ENCODE results near the gene GFAP. TPM values are rescaled to one million over a fixed set of nuclear protein-coding genes. Genes with fewer than 3 reads are reported as not detected.

GFAP gene
- total and polyA plus RNA-seq, 2 donors (not counting 1 experiment from before 2014, with no cell fraction given): 0.31 to 1.3 TPM

- no peaks in the 10 kb centered on the region for H3K79me2 ChIP-seq (ENCODE audit: control insufficient read depth, insufficient read depth, low read length)
- no peak overlapping the region for H3K9ac ChIP-seq (ENCODE audit: insufficient read depth, low read length)
- H3K4me1 ChIP-seq (ENCODE audit: control insufficient read depth, extremely low read depth, insufficient read depth, low read length): no peaks in the 10 kb centered on the region
- H3K27me3 ChIP-seq (ENCODE audit: control insufficient read depth, insufficient read depth, low read length): no peaks in the 10 kb centered on the region
- no peak overlapping the region for H3K4me3 ChIP-seq (replicated peaks in 1 of 4; ENCODE audit: control extremely low read depth in 1 of 4, insufficient read depth in 1 of 4, low read depth in 3 of 4, low read length in 4 of 4)
- H3K27ac ChIP-seq (ENCODE audit: insufficient read depth, low read length): no peak overlapping the region
- no peak for DNase-seq (ENCODE audit: low read depth in 2 of 2)
- H2AFZ ChIP-seq (ENCODE audit: low read length): no peak overlapping the region
- H3K4me2 ChIP-seq (ENCODE audit: extremely low read depth, insufficient read depth, low read length): no peak overlapping the region
- no peak for TF ChIP-seq CTCF (conservative IDR thresholded peaks at IDR 0.05 in 1 of 2, IDR thresholded peaks at IDR 0.05 in 1 of 2; ENCODE audit: low read depth in 1 of 2, low read length in 2 of 2)
- no peak for TF ChIP-seq EZH2 (IDR thresholded peaks at IDR 0.05; ENCODE audit: low read length, missing control alignments)
- peaks cover 29% of the 10 kb centered on the region for H3K36me3 ChIP-seq (ENCODE audit: control insufficient read depth, insufficient read depth, low read length)
- no peaks in the 10 kb centered on the region for H3K9me3 ChIP-seq (ENCODE audit: control insufficient read depth, insufficient read depth, low read depth, low read length)
- no peaks in the 10 kb centered on the region for H4K20me1 ChIP-seq (ENCODE audit: control insufficient read depth, extremely low read depth, insufficient read depth, low read length)
Observed at GRCh38 chr17:44930667-44931066, 15.4 kb upstream of the GFAP start.

GRCh38 chr17:44928950-44929720 lies 13.8 kb upstream of the GFAP start:
- H4K20me1 ChIP-seq (ENCODE audit: control insufficient read depth, extremely low read depth, insufficient read depth, low read length): no peaks in the 10 kb centered on the region
- no peaks in the 10 kb centered on the region for H3K4me1 ChIP-seq (ENCODE audit: control insufficient read depth, extremely low read depth, insufficient read depth, low read length)
- no peak overlapping the region for H3K27ac ChIP-seq (ENCODE audit: insufficient read depth, low read length)
- no peaks in the 10 kb centered on the region for H3K9me3 ChIP-seq (ENCODE audit: control insufficient read depth, insufficient read depth, low read depth, low read length)
- no peaks in the 10 kb centered on the region for H3K79me2 ChIP-seq (ENCODE audit: control insufficient read depth, insufficient read depth, low read length)
- no peak overlapping the region for H3K4me2 ChIP-seq (ENCODE audit: extremely low read depth, insufficient read depth, low read length)
- no peaks in the 10 kb centered on the region for H3K27me3 ChIP-seq (ENCODE audit: control insufficient read depth, insufficient read depth, low read length)
- no peak for DNase-seq (ENCODE audit: low read depth in 2 of 2)
- peaks cover 24% of the 10 kb centered on the region for H3K36me3 ChIP-seq (ENCODE audit: control insufficient read depth, insufficient read depth, low read length)
- TF ChIP-seq EZH2 (IDR thresholded peaks at IDR 0.05; ENCODE audit: low read length, missing control alignments): no peak
- TF ChIP-seq CTCF (conservative IDR thresholded peaks at IDR 0.05 in 1 of 2, IDR thresholded peaks at IDR 0.05 in 1 of 2; ENCODE audit: low read depth in 1 of 2, low read length in 2 of 2): no peak
- no peak overlapping the region for H3K4me3 ChIP-seq (replicated peaks in 1 of 4; ENCODE audit: control extremely low read depth in 1 of 4, insufficient read depth in 1 of 4, low read depth in 3 of 4, low read length in 4 of 4)
- no peak overlapping the region for H3K9ac ChIP-seq (ENCODE audit: insufficient read depth, low read length)
- no peak overlapping the region for H2AFZ ChIP-seq (ENCODE audit: low read length)

- no peaks in the 10 kb centered on the region for H4K20me1 ChIP-seq (ENCODE audit: control insufficient read depth, extremely low read depth, insufficient read depth, low read length)
- no peak for DNase-seq (ENCODE audit: low read depth in 2 of 2)
- H3K79me2 ChIP-seq (ENCODE audit: control insufficient read depth, insufficient read depth, low read length): no peaks in the 10 kb centered on the region
- no peak overlapping the region for H3K4me2 ChIP-seq (ENCODE audit: extremely low read depth, insufficient read depth, low read length)
- no peak overlapping the region for H2AFZ ChIP-seq (ENCODE audit: low read length)
- H3K4me3 ChIP-seq (replicated peaks in 1 of 4; ENCODE audit: control extremely low read depth in 1 of 4, insufficient read depth in 1 of 4, low read depth in 3 of 4, low read length in 4 of 4): no peak overlapping the region
- no peak overlapping the region for H3K27ac ChIP-seq (ENCODE audit: insufficient read depth, low read length)
- H3K9me3 ChIP-seq (ENCODE audit: control insufficient read depth, insufficient read depth, low read depth, low read length): no peaks in the 10 kb centered on the region
- H3K27me3 ChIP-seq (ENCODE audit: control insufficient read depth, insufficient read depth, low read length): no peaks in the 10 kb centered on the region
- no peak overlapping the region for H3K9ac ChIP-seq (ENCODE audit: insufficient read depth, low read length)
- H3K36me3 ChIP-seq (ENCODE audit: control insufficient read depth, insufficient read depth, low read length): peaks cover 22% of the 10 kb centered on the region
- TF ChIP-seq CTCF (conservative IDR thresholded peaks at IDR 0.05 in 1 of 2, IDR thresholded peaks at IDR 0.05 in 1 of 2; ENCODE audit: low read depth in 1 of 2, low read length in 2 of 2) (no peak), EZH2 (IDR thresholded peaks at IDR 0.05; ENCODE audit: low read length, missing control alignments) (no peak)
- H3K4me1 ChIP-seq (ENCODE audit: control insufficient read depth, extremely low read depth, insufficient read depth, low read length): no peaks in the 10 kb centered on the region
Observed at GRCh38 chr17:44928136-44928535, 12.8 kb upstream of the GFAP start.
